ENCODE measurements around the gene MYL9.

Gene MYL9

DNA sequence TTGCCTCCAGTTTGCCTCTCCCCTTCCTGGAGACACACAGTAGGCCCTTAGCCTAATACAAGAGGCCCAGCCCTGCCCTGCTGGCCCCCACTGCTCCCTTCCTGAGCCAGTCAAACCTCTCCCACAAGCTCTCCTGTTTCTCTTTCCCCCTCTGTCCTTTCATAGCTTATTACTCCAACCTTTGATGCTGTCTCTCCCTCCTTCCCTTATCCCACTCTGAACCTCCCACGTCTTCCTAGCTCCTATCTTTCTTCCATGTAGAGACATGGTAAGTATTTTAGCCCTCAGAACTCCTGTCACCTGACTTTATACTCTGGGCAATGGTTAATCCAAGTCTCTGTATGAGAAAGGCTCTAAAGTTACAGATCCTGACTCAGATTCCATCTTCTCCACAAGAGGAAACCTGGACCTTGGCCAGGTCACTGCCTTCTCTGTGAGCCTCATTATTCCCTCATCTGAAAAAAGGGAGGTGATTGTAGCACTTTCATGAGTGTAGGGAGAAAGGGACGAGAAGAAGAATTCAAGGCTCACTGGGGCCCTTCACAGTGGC is 38.8 kb downstream of the MYL9 start:
- no peak for DNase-seq (ENCODE audit: low read depth in 1 of 2, low spot score in 1 of 2)

DNA sequence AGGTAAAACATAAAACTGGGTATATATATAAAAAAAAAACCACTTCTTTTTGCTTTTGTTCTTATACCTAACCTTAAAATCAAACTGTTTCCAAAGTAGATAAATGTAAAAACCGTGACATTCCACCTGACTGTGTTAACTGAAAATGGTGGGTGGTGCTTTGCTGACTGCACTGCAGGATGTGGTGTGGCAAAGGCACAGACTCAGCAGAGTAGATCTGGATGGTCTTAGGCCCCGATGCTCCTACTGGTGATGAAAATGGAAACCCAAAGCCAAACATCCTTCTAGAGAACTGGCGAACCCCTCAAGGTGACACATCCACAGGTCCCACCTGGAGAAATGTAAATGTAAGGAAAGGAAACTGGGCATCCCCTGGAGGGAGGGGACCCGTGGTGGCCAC is 41.0 kb downstream of the MYL9 start:
- no peak for DNase-seq (ENCODE audit: low read depth in 1 of 2, low spot score in 1 of 2)

DNA sequence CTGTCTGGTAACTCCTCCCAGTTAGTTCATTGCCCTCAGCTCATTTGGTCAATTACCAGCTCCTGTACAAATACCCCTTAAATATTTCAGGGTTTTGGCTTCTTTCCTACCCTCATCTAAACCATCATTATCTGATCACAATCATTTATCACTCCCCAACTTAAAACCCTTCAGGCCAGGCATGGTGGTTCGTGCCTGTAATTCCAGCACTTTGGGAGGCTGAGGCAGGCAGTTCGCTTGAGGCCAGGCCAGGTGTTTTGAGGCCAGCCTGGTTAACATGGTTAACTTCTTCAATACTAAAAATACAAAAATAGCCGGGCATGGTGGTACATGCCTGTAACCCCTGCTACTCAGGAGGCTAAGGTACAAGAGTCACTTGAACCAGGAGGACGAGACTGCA is 41.5 kb downstream of the MYL9 start:
- DNase-seq (ENCODE audit: low read depth in 1 of 2, low spot score in 1 of 2), result no peak

DNA sequence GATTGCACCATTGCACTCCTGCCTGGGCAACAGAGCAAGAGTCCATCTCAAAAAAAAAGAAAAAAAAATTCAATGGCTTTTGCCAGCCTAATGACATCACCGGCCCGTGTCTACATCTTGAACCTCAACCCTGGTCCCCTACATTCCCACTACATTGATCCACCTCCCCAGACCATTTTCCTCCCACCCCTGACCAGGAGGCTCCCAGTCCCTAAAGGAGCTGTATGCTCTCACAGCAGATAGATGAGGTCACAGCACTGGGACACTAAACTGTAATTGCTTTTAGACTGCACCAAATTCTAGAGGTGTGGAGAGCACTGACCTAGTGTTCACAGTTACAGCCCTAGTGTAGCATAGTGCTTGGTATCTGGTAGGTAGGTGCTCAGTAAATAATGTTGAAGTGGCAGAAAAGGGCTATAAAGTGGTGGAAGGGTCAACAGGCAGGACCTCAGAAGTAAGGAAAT is 42.7 kb downstream of the MYL9 start:
- DNase-seq (ENCODE audit: low read depth in 1 of 2, low spot score in 1 of 2), result no peak

DNA sequence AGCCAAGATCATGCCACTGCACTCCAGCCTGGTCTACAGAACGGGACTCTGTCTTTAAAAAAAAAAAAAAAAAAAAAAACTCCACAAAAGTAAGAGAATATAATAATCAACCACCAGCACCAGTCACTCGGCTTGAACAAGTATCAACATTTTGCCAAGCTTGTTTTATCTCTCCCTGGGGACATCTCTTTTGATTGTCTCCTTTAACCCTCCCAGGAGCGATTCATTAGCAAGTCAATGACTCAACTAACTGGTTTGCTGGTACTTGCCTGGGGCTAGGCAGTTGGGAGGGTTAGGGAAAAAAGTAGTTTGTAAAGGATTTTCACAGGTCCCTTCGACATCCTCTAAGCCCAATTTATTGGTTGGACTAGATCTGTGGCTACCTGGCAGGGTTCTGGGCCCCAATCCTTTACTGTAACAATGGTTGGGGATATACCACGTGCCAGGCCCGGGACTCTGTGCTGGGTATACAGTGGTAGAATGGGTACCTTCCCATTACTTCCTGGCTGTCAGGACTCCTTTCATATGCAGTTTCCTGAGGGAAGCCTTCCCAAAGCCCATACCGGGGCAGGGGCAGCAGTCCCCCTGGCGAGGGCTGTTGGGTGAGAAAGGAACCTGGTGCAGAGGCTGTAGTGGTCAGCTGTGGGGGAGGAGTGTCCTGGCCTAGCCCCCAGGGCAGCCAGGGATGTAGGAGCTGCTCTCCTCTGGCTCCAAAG is 44.2 kb downstream of the MYL9 start:
- DNase-seq (ENCODE audit: low read depth in 1 of 2, low spot score in 1 of 2), result no peak

DNA sequence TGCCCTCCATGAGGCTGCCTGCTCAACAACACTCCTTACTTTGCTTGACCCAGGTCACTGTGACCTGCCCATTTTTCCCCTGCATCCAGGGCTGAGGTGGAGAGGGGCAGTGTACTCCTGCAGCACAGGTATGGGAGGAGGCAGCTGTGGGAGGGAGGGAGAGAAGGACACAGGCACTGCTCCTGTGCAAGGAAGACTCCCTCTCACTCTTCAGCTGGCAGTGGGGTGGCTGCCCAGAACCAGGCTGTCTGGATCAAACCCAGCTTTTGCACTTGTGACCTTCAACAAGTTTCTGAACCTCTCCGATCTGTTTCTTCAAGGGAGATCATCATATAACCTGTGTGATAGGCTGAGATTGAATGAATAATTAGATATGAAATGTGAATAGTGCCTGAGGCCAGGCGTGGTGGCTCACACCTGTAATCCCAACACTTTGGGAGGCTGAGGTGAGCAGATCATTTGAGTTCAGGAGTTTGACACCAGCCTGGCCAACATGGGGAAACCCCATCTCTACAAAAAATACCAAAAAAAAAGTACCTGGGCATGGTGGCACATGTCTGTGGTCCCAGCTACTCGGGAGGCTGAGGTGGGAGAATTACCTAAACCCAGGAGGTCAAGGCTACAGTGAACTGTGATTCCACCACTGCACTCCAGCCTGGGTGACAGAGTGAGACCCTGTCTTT is 46.2 kb downstream of the MYL9 start:
- DNase-seq (ENCODE audit: low read depth in 1 of 2, low spot score in 1 of 2), result no peak

DNA sequence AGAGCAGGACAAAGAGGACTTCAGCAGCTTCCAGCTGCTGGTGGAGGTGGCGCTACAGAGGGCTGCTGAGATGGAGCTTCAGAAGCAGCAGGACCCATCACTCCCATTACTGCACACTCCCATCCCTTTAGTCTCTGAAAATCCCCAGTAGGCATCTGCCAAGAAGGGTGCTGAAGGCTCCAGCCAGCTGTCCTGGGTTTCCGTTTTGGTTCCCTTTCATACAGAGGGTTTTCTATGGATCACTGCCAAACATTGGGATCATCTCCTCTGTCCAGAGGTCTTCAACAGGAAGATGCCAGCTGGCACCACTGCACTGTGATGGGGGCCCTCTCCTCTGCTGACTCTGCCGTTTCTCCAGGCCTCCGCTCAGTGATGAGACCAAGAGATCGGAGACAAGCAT is 50.0 kb downstream of the MYL9 start:
- DNase-seq (ENCODE audit: low read depth in 1 of 2, low spot score in 1 of 2), result no peak

DNA sequence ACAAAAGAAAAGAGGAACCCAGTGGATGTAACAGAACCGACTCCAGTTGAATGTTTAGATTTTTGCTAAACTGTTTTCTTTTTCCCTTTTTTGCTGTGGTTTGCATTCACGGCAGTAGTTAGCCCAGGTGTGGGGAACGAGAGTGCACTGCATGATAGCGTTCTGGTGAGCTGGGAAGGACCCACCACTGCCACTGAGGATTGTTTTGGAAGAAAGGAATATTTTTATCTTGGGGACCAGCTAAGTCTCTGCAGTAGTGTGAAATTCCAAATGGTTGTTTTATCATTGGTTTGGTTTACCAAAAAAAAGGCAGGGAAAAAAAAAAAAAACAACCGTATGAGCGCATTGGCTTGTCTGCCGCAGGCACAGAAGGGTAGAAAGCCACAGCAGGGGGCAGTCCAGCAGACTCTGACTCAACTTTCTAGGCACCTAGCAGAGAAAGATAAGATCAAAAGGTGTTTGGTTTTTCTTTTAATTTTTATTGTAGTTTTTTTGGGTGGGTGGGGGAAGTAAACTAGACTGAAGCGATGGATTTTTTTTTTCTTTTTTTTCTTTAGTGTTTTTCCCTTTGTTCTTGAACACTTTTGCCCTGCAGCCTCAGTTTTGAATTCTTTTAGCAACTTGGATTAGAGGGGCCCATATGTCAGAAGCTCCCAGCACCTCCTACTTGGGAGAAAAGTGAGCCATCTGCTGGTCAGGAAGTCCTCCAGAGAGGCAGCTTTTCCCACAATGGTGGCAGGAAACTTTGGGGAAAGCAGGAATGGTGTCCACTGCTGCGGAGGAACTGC is 50.7 kb downstream of the MYL9 start:
- DNase-seq (ENCODE audit: low read depth in 1 of 2, low spot score in 1 of 2), result no peak

DNA sequence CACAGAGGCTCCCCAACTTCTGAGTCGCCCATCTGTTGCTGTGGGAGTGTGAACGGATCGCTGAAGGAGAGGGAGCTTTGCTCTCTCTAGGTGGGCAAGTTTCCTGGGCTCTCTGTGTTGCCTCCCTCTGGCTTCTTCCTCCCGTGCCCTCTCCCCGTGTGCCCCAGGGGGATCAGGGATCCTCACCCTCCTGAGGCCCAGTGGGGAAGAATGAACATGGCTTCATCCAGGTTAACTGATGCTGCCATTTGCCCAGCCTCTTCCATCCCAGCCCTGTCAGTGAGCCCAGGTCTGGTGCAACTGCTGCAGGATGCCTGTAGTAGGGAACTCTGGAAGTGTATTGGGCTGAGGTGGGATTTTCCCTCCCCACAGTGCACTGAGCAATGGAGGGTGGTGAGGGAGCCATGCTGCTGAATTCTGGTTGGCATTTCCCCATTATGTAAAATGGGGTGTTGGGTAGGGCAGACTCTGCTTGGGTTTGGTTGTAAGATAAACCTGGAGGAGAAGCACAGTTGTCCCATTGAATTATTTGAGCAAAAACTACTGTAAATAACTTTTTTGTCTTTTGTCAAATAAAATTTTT is 52.1 kb downstream of the MYL9 start:
- no peak for DNase-seq (ENCODE audit: low read depth in 1 of 2, low spot score in 1 of 2)

DNA sequence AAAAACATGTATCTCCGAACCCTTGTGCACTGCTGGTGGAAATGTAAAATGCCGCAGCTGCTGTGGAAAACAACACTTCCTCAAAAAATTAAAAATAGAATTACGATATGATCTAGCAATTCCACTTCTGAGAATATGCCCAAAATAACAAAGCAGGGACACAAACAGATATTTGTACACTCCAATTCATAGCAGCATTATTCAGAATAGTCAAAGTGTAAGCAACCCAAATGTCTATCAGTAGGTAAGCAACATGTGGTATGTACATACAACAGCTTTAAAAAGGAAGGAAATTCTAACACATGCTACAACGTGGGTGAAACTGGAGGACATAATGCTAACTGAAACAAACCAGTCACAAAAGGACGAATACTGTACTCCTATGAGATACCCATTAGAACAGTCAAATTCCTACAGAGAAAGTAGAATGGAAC is 58.6 kb downstream of the MYL9 start:
- no peak for DNase-seq (ENCODE audit: low read depth in 1 of 2, low spot score in 1 of 2)
